ENCODE data around the gene ARL8B.
A peak's percentile ranks its signal among the peaks of the same experiment; 100 is the strongest.
"Not testable (repeated sequence)": the region's sequence is repeated elsewhere in the genome, so short reads cannot be mapped to it uniquely, and the experiment has no call there.

ARL8B gene

DNA sequence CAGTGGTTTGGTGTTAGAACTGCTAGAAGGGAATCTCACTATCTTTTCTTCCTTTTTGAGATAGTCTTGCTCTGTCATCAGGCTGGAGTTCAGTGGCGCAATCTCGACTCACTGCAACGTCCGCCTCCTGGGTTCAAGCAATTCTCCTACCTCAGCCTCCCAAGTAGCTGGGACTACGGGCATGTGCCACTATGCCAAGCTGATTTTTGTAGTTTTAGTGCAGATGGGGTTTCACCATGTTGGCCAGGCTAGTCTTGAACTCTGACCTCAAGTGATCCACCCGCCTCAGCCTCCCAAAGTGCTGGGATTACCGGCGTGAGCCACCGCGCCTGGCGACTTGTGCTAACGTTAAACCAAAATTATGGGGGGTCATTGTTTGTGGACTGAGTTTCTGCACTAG is 61.6 kb downstream of the ARL8B start:
- not testable (repeated sequence) for H3K9me3 ChIP-seq (ENCODE audit: control insufficient read depth, low read length); H3K27me3 ChIP-seq (ENCODE audit: control insufficient read depth, insufficient read depth, low read length); H3K9ac ChIP-seq (ENCODE audit: low read length); H3K4me3 ChIP-seq (ENCODE audit: low read length); H3K36me3 ChIP-seq (ENCODE audit: control insufficient read depth, insufficient read depth, low read length)
- H3K4me1 ChIP-seq (ENCODE audit: control insufficient read depth, insufficient read depth, low read length) = peaks cover 13% of the 10 kb centered on the region

DNA sequence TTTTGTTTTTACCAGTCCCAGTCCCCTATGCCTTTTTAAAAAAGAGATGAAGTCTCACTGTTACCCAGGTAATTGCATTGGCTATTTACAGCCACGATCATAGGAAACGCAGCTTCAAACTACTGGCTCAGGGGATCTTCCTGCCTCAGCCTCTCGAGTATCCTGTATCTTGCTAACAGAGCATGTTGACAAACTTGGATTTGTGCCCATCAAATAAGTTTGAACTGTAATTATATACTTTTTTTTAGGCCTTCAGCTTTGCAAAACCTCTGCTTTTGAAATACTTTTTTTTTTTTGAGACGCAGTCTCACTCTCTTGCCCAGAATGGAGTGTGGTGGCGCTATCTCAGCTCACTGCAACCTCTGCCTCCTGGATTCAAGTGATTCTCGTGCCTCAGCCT is 62.4 kb downstream of the ARL8B start:
- H3K9me3 ChIP-seq (ENCODE audit: control insufficient read depth, low read length) = no peaks in the 10 kb centered on the region
- H3K9ac ChIP-seq (ENCODE audit: low read length) = no peak overlapping the region
- no peaks in the 10 kb centered on the region for H3K36me3 ChIP-seq (ENCODE audit: control insufficient read depth, insufficient read depth, low read length)
- H3K4me1 ChIP-seq (ENCODE audit: control insufficient read depth, insufficient read depth, low read length) = peaks cover 18% of the 10 kb centered on the region
- no peaks in the 10 kb centered on the region for H3K27me3 ChIP-seq (ENCODE audit: control insufficient read depth, insufficient read depth, low read length)
- no peak overlapping the region for H3K4me3 ChIP-seq (ENCODE audit: low read length)

GRCh38 chr3:5185093-5185673 is 63.1 kb downstream of the ARL8B start:
- H3K9me3 ChIP-seq (ENCODE audit: control insufficient read depth, low read length) = no peaks in the 10 kb centered on the region
- H3K4me1 ChIP-seq (ENCODE audit: control insufficient read depth, insufficient read depth, low read length) = peaks cover 25% of the 10 kb centered on the region
- H3K4me3 ChIP-seq (ENCODE audit: low read length) = no peak overlapping the region
- H3K27me3 ChIP-seq (ENCODE audit: control insufficient read depth, insufficient read depth, low read length) = no peaks in the 10 kb centered on the region
- H3K36me3 ChIP-seq (ENCODE audit: control insufficient read depth, insufficient read depth, low read length) = no peaks in the 10 kb centered on the region
- no peak overlapping the region for H3K9ac ChIP-seq (ENCODE audit: low read length)

DNA sequence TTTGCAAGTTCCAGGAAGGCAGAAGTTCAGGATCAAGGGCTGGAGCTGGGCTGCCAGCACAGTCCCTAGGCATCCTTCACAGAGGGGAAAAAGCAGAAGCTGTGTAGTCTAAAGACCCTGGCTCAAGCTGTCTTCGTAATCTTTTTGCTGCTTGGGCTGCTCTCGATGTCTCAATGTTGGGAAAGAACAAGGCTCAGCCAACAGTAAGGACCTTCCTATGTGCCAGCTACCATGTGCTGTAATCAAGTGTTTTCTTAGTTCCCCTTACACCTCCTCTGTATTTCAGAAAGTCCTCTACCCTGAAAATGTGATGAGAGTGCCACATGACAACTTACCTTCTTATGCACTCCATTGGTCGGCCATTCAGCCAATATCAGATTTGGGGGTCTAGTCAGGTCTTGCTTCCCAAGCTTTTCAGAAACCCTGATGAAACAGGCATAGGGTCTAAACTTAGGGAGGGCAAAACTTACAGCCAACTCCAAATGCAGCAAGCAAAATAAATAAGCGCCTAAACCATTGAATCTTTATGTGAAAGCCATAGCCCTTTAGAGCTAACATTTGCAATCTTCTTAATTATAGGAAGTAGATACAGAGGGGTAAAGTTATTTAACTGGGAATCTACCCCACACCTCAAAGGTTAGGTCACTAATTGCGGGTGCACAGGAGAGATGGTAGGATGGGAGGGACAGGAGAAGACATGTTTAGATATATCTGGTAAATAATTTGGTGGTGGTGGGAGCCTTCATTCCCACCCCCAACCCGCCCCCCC is 64.2 kb downstream of the ARL8B start:
- Histone ChIP-seq H3K9me3 (ENCODE audit: control insufficient read depth, low read length) (no peaks in the 10 kb centered on the region), H3K4me1 (ENCODE audit: control insufficient read depth, insufficient read depth, low read length) (peaks cover 26% of the 10 kb centered on the region), H3K27me3 (ENCODE audit: control insufficient read depth, insufficient read depth, low read length) (no peaks in the 10 kb centered on the region), H3K36me3 (ENCODE audit: control insufficient read depth, insufficient read depth, low read length) (no peaks in the 10 kb centered on the region), H3K4me3 (ENCODE audit: low read length) (no peak overlapping the region), H3K9ac (ENCODE audit: low read length) (no peak overlapping the region)

- H3K4me3 ChIP-seq (ENCODE audit: low read length) = peak overlapping the region; percentile 57
- H3K9ac ChIP-seq (ENCODE audit: low read length) = peak overlapping the region; percentile 44
- peaks cover 29% of the 10 kb centered on the region for H3K4me1 ChIP-seq (ENCODE audit: control insufficient read depth, insufficient read depth, low read length)
- no peaks in the 10 kb centered on the region for H3K9me3 ChIP-seq (ENCODE audit: control insufficient read depth, low read length)
- H3K36me3 ChIP-seq (ENCODE audit: control insufficient read depth, insufficient read depth, low read length) = no peaks in the 10 kb centered on the region
- no peaks in the 10 kb centered on the region for H3K27me3 ChIP-seq (ENCODE audit: control insufficient read depth, insufficient read depth, low read length)
Observed at GRCh38 chr3:5186858-5187155, 64.7 kb downstream of the ARL8B start.

DNA sequence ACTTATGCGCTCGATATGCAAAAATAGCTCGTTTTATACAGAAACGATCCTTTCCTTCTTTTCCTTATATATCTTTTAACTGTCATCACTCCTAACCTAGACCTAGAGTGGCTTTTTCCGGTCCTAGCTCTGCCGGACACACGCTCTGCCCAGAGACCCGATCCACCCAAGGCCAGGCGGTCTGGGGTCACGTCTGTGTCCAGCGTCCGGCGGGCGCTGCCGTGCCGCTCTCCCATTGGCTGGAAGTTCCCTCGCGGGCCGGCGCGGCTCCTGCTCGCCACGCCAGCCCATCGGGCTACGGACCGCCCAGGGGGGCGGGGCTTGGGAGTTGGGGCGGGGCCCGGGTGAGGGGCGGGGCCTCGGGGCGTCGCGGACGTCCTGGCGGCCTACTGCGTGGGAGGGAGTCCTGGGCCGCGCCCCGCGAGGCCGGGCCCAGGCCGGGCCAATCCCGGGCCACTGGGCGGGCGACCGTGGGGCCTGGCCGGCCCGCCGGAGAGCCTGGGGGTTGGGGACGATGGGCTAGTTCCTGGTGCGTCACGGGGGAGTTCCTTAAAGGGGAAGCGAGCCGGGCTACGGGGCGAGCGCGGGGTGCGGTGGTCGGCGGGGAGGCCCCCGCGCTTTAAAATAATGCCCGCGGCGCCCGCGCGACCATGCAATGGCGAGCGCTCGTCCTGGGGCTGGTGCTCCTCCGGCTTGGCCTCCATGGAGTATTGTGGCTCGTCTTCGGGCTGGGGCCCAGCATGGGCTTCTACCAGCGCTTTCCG is 65.2 kb downstream of the ARL8B start, which contains the start of gene EDEM1:
TSS of gene EDEM1 (plus strand) at position 552 of the 764 bp plus-strand sequence. CDS start at position 651, 99 bp downstream.
- Histone ChIP-seq H3K27me3 (ENCODE audit: control insufficient read depth, insufficient read depth, low read length) (no peaks in the 10 kb centered on the region), H3K4me3 (ENCODE audit: low read length) (peak within 1 kb of the TSS; percentile 73), H3K36me3 (ENCODE audit: control insufficient read depth, insufficient read depth, low read length) (no peaks in the 10 kb centered on the region), H3K4me1 (ENCODE audit: control insufficient read depth, insufficient read depth, low read length) (peaks cover 32% of the 10 kb centered on the region), H3K9me3 (ENCODE audit: control insufficient read depth, low read length) (no peaks in the 10 kb centered on the region), H3K9ac (ENCODE audit: low read length) (peak within 1 kb of the TSS; percentile 88)

- Histone ChIP-seq H3K9ac (ENCODE audit: low read length) (peak overlapping the region; percentile 88), H3K4me3 (ENCODE audit: low read length) (peak overlapping the region; percentile 73), H3K36me3 (ENCODE audit: control insufficient read depth, insufficient read depth, low read length) (no peaks in the 10 kb centered on the region), H3K27me3 (ENCODE audit: control insufficient read depth, insufficient read depth, low read length) (no peaks in the 10 kb centered on the region), H3K4me1 (ENCODE audit: control insufficient read depth, insufficient read depth, low read length) (peaks cover 32% of the 10 kb centered on the region), H3K9me3 (ENCODE audit: control insufficient read depth, low read length) (no peaks in the 10 kb centered on the region)
Observed at GRCh38 chr3:5187920-5188418, 65.9 kb downstream of the ARL8B start.

GRCh38 chr3:5188419-5189221 is 66.5 kb downstream of the ARL8B start:
- Histone ChIP-seq H3K4me3 (ENCODE audit: low read length) (peak overlapping the region; percentile 73), H3K36me3 (ENCODE audit: control insufficient read depth, insufficient read depth, low read length) (no peaks in the 10 kb centered on the region), H3K27me3 (ENCODE audit: control insufficient read depth, insufficient read depth, low read length) (no peaks in the 10 kb centered on the region), H3K9ac (ENCODE audit: low read length) (peak overlapping the region; percentile 88), H3K4me1 (ENCODE audit: control insufficient read depth, insufficient read depth, low read length) (peaks cover 32% of the 10 kb centered on the region), H3K9me3 (ENCODE audit: control insufficient read depth, low read length) (no peaks in the 10 kb centered on the region)

DNA sequence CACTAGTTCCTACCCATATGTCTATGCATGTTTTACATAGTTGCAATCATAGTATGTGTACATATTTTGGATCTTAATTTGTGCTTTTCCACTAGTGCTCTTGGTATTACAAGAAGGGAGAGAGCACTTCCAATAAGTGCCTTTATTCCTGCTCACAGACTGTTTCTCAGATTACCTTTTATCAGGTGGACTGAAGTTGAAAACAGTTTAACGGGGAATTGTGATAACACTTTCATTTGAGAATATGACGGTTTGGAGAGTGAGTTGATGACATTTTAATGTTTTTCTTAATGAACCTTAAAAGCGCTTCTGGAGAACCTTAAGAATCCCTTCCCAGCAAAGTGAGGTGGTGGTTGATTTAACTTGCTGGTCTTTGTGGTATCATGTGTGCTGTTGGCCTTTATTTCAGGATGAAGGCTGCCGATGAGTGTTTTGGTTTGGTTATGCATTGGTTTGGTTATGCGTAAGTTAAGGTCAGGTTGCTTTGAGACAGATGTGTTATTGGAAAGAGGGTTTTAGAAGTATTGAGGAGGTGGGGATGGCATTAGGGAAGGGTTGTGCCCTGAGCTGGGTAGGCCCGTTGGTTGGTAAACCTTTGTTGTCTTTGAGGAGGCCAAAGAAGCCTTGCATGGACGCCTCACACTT is 68.2 kb downstream of the ARL8B start:
- Histone ChIP-seq H3K4me3 (ENCODE audit: low read length) (no peak overlapping the region), H3K36me3 (ENCODE audit: control insufficient read depth, insufficient read depth, low read length) (no peaks in the 10 kb centered on the region), H3K9ac (ENCODE audit: low read length) (no peak overlapping the region), H3K4me1 (ENCODE audit: control insufficient read depth, insufficient read depth, low read length) (peaks cover 31% of the 10 kb centered on the region), H3K9me3 (ENCODE audit: control insufficient read depth, low read length) (no peaks in the 10 kb centered on the region), H3K27me3 (ENCODE audit: control insufficient read depth, insufficient read depth, low read length) (no peaks in the 10 kb centered on the region)

DNA sequence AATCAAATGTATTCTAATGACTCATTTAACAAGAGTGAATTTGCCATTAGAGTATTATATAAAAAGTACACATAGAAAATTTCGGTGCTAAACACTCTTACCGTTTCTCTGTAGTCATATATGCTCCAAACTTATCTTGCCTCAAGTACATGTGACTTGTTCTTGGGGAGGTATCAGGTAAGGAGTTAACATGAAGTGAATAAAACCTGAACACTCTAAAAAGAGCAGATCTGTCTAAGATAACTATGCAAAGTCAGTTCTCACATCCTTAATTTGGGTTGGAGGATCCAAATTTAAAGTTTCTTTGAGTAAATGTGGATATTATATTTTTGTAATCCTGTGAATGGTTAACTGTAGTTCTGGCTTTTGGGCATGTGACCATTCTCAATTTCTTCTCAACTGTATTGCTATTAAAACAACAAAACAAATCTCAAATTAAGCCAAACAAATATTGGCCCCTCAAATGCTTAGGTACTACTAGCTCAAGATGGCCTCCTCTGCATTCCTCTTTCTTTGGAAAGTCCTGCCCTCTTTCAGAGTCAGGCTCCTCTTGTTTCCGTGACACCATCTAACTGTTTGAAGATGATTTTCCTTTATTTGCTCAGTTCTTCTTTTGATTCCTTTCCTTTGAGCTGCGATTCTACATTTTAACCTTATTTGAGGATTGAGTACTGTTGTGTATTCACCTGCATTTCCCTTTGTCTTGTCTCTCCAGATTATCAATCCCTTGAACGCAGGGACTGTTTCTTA is 69.6 kb downstream of the ARL8B start:
- peaks cover 24% of the 10 kb centered on the region for H3K4me1 ChIP-seq (ENCODE audit: control insufficient read depth, insufficient read depth, low read length)

More for the DNA sequence above, 69.6 kb downstream of the ARL8B start:
- no peak overlapping the region for H3K4me3 ChIP-seq (ENCODE audit: low read length)
- no peaks in the 10 kb centered on the region for H3K36me3 ChIP-seq (ENCODE audit: control insufficient read depth, insufficient read depth, low read length)
- no peaks in the 10 kb centered on the region for H3K9me3 ChIP-seq (ENCODE audit: control insufficient read depth, low read length)
- no peaks in the 10 kb centered on the region for H3K27me3 ChIP-seq (ENCODE audit: control insufficient read depth, insufficient read depth, low read length)
- no peak overlapping the region for H3K9ac ChIP-seq (ENCODE audit: low read length)

All from mucosa of stomach (tissue), 1 donor.